ENCODE data around the gene TFCP2L1.

TFCP2L1 gene

DNA sequence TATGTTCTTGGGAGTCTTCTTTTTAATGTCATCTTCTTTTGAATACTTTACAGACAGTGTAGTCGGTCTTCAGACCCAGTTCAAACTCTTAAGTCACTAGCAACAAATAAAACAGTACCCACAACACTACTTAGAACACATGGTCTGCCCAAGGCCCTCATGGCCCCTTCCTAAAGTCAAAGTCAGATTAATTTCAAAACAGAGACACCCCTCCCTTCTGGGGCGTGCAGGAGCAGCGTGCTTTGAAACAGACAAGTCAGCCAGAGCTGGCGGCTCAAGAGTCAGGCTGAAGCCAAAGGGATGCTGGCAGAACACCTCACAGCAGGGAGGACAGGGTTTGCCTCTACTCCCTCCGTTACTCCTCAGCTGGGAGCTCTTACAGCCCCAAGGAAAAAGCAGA, 77.5 kb downstream of the TFCP2L1 start:
- H3K4me3 ChIP-seq (ENCODE audit: low read depth, low read length): no peak overlapping the region
- TF ChIP-seq, protein P1, sequence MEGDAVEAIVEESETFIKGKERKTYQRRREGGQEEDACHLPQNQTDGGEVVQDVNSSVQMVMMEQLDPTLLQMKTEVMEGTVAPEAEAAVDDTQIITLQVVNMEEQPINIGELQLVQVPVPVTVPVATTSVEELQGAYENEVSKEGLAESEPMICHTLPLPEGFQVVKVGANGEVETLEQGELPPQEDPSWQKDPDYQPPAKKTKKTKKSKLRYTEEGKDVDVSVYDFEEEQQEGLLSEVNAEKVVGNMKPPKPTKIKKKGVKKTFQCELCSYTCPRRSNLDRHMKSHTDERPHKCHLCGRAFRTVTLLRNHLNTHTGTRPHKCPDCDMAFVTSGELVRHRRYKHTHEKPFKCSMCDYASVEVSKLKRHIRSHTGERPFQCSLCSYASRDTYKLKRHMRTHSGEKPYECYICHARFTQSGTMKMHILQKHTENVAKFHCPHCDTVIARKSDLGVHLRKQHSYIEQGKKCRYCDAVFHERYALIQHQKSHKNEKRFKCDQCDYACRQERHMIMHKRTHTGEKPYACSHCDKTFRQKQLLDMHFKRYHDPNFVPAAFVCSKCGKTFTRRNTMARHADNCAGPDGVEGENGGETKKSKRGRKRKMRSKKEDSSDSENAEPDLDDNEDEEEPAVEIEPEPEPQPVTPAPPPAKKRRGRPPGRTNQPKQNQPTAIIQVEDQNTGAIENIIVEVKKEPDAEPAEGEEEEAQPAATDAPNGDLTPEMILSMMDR (IDR thresholded peaks at IDR 0.05; ENCODE audit: insufficient read depth, low read depth, low read length, missing control alignments): no peak

DNA sequence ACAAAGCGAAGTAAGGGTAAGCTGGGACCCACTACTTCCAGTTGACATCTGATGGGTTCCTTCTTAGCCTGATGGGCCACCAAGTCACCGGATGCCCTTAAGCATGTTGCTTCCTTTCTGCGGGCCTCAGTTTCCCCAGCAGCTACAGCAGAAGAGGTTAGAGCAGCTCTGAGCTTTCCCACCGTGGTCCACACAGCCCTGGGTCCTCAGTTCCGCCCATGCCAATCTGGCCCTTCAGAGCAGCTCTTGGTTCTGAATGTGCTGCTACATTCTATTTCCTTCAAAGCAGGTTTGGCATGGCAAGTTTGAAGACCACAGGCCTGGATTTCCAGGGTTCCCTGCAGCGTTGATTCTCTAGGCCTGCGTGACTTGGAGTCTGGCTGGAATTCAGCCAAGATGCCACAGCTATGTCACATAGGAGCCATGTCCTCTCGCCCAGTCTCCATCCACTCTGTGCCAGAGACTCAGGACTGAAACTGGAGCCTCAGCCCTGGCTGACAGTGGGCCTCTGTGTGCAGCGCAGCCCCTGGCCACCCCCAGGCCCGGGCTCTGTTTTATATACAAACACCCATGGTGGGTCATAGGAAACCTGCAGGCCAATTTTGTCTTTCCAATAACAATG, 79.6 kb downstream of the TFCP2L1 start:
- TF ChIP-seq, protein P1 (IDR thresholded peaks at IDR 0.05; ENCODE audit: insufficient read depth, low read depth, low read length, missing control alignments): no peak
- no peak for DNase-seq (ENCODE audit: low read depth)
- no peak overlapping the region for H3K4me3 ChIP-seq (ENCODE audit: low read depth, low read length)

More for the DNA sequence above, 77.5 kb downstream of the TFCP2L1 start:
- no peak for DNase-seq (ENCODE audit: low read depth)

DNA sequence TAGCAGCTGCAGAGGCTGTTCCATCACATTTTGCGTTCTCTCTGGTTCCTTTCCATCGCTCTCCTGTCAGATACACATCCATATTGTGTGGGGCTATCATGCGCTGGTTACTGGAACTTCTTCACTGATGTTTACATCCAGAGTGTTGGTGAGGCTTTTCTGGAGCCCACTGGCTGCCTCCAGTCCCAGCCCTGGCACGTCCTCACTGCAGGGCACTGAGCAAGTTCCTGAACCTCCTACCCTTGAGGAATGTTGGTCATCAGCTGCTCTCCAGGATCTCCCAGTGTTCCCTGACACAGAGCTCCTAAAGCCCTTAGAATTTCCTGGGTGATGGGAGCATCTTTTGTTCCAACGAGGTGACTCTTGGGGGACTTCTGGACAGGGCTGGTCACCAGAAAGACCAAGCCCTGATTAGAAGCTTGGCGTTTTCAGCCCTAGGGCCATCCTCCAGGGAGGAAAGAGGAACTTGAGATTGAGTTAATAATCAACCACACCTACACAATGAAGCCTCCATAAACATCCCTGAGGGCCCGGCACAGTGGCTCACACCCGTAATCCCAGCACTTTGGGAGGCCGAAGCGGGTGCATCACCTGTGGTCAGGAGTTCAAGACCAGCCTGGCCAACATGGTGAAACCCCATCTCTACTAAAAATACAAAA, 81.3 kb downstream of the TFCP2L1 start:
- DNase-seq (ENCODE audit: low read depth): no peak
- TF ChIP-seq, protein P1 (IDR thresholded peaks at IDR 0.05; ENCODE audit: insufficient read depth, low read depth, low read length, missing control alignments): no peak
- no peak overlapping the region for H3K4me3 ChIP-seq (ENCODE audit: low read depth, low read length)

DNA sequence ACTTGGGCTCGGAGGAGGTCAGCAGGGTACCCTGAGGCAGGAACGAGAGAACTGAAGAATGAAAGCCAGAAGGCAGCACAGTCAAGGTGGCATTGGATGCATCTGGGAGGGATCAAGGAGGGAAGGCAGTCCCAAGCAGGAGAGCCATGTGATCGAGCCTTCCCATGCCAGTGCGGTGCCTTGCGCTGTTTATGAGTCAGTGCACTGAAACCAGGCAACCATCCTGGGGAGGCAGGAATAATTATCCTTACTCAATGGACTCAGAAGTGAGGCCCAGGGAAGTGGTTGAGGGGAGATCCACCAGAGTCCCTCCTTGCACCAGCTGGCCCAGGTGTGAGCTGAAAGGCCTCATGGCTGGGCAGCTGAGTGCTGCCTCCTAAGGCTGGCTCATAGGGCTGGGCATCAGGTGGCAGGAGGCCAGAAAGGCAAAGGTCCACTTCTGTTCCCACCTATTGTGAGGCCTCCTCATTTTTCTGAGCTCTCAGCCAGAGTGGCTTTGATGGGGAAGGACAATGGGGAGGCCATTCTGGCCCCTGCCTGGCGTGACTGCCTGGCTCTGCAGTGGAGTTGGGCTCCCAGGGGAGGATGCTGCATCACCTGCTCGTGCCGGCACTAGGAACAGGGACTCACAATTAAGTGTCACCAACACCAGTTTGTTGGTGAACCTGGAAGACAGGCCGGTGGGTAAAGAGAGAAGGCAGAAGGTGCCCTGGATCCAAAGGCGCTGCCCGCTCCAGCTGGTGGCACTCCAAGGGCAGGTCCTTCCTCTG, 82.3 kb downstream of the TFCP2L1 start:
- no peak for DNase-seq (ENCODE audit: low read depth)
- H3K4me3 ChIP-seq (ENCODE audit: low read depth, low read length): no peak overlapping the region
- TF ChIP-seq, protein P1 (IDR thresholded peaks at IDR 0.05; ENCODE audit: insufficient read depth, low read depth, low read length, missing control alignments): no peak

DNA sequence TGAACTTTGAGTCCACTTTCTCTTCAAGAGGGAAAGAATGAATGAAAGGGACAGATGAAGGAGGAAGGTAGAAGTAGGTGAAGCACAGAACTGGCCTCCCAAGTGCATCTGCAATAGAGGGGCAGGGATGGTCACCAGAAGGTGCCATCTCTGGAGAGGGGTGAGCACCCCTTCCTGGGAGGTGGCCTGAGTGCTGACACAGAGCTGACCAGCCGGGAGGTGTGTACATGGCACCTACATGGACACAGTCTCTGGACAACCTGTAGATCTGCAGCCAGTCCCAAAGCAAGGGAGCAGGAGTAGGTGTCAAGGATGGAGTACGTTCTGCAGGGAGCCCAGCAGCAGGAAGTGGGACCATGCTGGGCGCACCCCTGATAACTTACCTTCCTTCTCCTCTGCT, 83.2 kb downstream of the TFCP2L1 start:
- no peak for DNase-seq (ENCODE audit: low read depth)
- TF ChIP-seq, protein P1 (IDR thresholded peaks at IDR 0.05; ENCODE audit: insufficient read depth, low read depth, low read length, missing control alignments): no peak
- H3K4me3 ChIP-seq (ENCODE audit: low read depth, low read length): no peak overlapping the region

DNA sequence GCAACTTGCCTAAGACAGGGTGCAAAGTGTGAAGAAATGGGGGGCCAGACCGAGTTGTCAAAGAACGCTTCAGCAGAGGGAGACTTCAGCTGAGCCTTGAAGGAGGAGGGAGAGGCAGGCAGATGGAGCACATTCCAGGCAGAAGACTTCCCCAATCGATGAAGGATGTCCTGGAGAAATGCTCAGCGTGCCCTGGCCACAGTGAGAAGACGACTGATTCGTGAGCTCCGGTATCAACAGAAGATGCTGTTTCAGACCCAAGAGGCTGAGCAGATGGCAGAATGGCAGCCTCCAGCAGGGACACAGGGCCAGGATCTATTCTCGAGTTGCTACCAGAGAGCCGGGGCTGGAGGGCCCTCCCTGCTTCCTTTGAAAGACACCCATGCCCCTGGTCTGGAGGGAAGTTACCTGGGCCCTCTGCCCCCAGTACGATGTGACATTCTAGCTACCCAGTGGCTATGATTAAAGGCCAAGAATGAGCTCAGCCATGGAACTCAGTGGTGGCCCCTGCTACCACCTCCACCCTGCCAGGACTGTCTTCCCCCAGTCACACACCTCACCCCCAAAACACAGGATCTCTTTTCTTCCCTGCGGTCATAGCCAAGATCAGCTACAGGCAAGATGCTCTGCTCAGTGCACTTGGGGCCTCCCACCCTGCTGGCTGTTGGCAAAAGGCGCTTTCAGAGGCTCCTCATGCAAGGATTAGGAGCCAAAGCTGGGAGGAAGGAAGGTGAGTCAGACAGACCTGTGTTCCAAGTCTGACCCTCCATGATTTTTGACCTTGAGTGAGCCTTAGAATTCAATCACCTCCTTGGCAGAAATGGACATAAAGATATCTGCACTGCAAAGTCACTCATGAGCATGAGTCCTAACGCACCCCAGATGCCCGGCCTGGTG, 84.3 kb downstream of the TFCP2L1 start:
- H3K4me3 ChIP-seq (ENCODE audit: low read depth, low read length): no peak overlapping the region
- no peak for DNase-seq (ENCODE audit: low read depth)
- TF ChIP-seq, protein P1 (IDR thresholded peaks at IDR 0.05; ENCODE audit: insufficient read depth, low read depth, low read length, missing control alignments): no peak
